GM23248 (cell line): ENCODE results near the gene CACNA1C. TPM values are rescaled to one million over a fixed set of nuclear protein-coding genes. Genes with fewer than 3 reads are reported as not detected.

Experiments used
- DNase-seq: peaks from one replicate; pipeline ENCODE4 v3.0.0-alpha.2; 2015
- H2AFZ ChIP-seq: fragments of 200-600 bp; sonication (generic); 2 replicates; pipeline ENCODE4 v1.6.1; 2016; ENCODE audit warnings: antibody characterized with exemption
- H3F3A ChIP-seq: fragments of 200-600 bp; sonication (generic); 2 replicates; pipeline ENCODE4 v1.6.1; 2016; ENCODE audit warnings: mild to moderate bottlenecking, antibody characterized with exemption, mixed run types; ENCODE audit not compliant: insufficient read depth
- H3K27ac ChIP-seq: fragments of 200-600 bp; sonication (generic); 2 replicates; pipeline ENCODE4 v1.5.1; 2016; ENCODE audit warnings: mild to moderate bottlenecking
- H3K27me3 ChIP-seq: fragments of 200-600 bp; sonication (generic); replicated peaks from 2 replicates; pipeline ENCODE4 v1.6.1; 2016; ENCODE audit warnings: mild to moderate bottlenecking; ENCODE audit not compliant: insufficient read depth
- H3K36me3 ChIP-seq: fragments of 200-600 bp; sonication (generic); 2 replicates; pipeline ENCODE4 v1.6.1; 2016; ENCODE audit warnings: low read depth, mild to moderate bottlenecking
- H3K4me1 ChIP-seq: fragments of 200-600 bp; sonication (generic); 2 replicates; pipeline ENCODE4 v1.6.1; 2016; ENCODE audit warnings: mild to moderate bottlenecking; ENCODE audit not compliant: insufficient read depth
- H3K4me2 ChIP-seq: fragments of 200-600 bp; sonication (generic); one replicate; pipeline ENCODE4 v1.6.1; 2016; ENCODE audit warnings: mild to moderate bottlenecking; ENCODE audit not compliant: unreplicated experiment
- H3K4me3 ChIP-seq: fragments of 200-600 bp; sonication (generic); 2 replicates; pipeline ENCODE4 v1.5.1; 2016; ENCODE audit warnings: mild to moderate bottlenecking
- H3K79me2 ChIP-seq: fragments of 200-600 bp; sonication (generic); 2 replicates; pipeline ENCODE4 v1.6.1; 2016; ENCODE audit warnings: mild to moderate bottlenecking; ENCODE audit not compliant: insufficient read depth
- H3K9ac ChIP-seq: fragments of 200-600 bp; sonication (generic); 2 replicates; pipeline ENCODE4 v1.6.1; 2016; ENCODE audit warnings: mild to moderate bottlenecking
- H3K9me2 ChIP-seq: fragments of 200-600 bp; sonication (generic); 2 replicates; pipeline ENCODE4 v1.6.1; 2016; ENCODE audit warnings: mixed run types, mild to moderate bottlenecking, moderate library complexity; ENCODE audit not compliant: insufficient read depth
- H3K9me3 ChIP-seq: fragments of 200-600 bp; sonication (generic); one replicate; pipeline ENCODE4 v1.6.1; 2017; ENCODE audit warnings: low read depth
- H4K20me1 ChIP-seq: fragments of 200-600 bp; sonication (generic); 2 replicates; pipeline ENCODE4 v1.6.0; 2016; ENCODE audit not compliant: insufficient read depth
- EZH2 ChIP-seq: fragments of 200-600 bp; sonication (generic); IDR thresholded peaks from 2 replicates; pipeline ENCODE4 v1.6.1; 2018; ENCODE audit warnings: antibody characterized with exemption, mild to moderate bottlenecking; ENCODE audit not compliant: insufficient read depth, poor library complexity, severe bottlenecking
- EZH2phosphoT487 ChIP-seq: fragments of 200-600 bp; sonication (generic); IDR thresholded peaks from 2 replicates; pipeline ENCODE4 v1.6.1; 2018; ENCODE audit warnings: antibody characterized with exemption, moderate library complexity, mild to moderate bottlenecking, low read depth; ENCODE audit not compliant: insufficient read depth
- WGBS, 2 experiments: methylation state at CpG; one replicate each; pipeline ENCODE4 v1.1.6; 2015 to 2017; ENCODE audit warnings: low lambda C conversion rate in 2 of 2, low coverage in 1 of 2; ENCODE audit errors: missing lambda C conversion rate in 2 of 2; 5-methylcytosine and 5-hydroxymethylcytosine counted together
- in situ Hi-C: fragments of 300-500 bp; cut with MboI; formaldehyde crosslinking; loops from 2 replicates; pipeline ENCODE4 v1.15.0; 2020
- polyA plus RNA-seq: library from polyadenylated mRNA; unstranded; fragments of >200 nt; fragmentation: Nextera tagmentation; extraction: Ambion mirVana; gene quantifications from 2 replicates; pipeline ENCODE4 v1.2.1, GENCODE V29; 2016
- total RNA-seq: library from RNA; depleted of rRNA; stranded (reverse); fragments of >200 nt; shearing (Covaris generic); gene quantifications from 2 replicates; pipeline ENCODE4 v1.2.3, GENCODE V29; 2014

Gene CACNA1C
- total and polyA plus RNA-seq, 2 experiments from 2014 or later, result 4.9 to 11.5 TPM

DNA sequence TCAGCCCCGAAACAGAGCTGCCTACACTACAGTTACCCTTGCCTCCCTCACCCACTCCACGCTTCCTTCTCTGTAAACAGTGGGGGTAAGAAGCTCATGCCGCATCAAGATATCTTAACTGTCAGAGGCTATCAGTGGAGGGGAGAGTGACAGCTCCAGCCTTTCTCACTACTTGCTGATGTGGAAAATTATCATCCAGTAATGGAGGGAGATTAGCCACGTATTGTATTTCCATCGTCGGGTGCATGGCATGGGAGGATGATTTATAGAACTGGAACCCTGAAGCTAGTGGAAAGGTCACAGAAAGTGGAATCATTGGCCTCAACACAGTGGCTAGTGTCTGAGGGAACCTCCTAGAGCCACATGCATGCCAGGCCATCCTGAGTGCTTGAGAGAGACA, 471.1 kb downstream of the CACNA1C start:
- Histone ChIP-seq H3K27ac (no peak overlapping the region), H3K4me1 (no peaks in the 10 kb centered on the region), H4K20me1 (no peaks in the 10 kb centered on the region), H3K9ac (no peak overlapping the region), H3K9me3 (no peaks in the 10 kb centered on the region), H3K9me2 (no peaks in the 10 kb centered on the region), H3K4me2 (no peak overlapping the region), H3F3A (no peaks in the 10 kb centered on the region), H3K4me3 (no peak overlapping the region), H2AFZ (no peak overlapping the region), H3K79me2 (no peaks in the 10 kb centered on the region), H3K36me3 (0 out of 2 replicates have a peak, but pooled peaks cover 3% of the 10 kb centered on the region), H3K27me3 (no peaks in the 10 kb centered on the region)
- TF ChIP-seq EZH2, result no peak
- TF ChIP-seq EZH2phosphoT487, result no peak
- in situ Hi-C loops, result no loop called here
- DNase-seq, result no peak
- WGBS, 2 experiments, result 94 to 95% methylated on average over 6 of the region's 6 CpGs

- no peak overlapping the region for H3K4me3 ChIP-seq
- H2AFZ ChIP-seq, result no peak overlapping the region
- no peaks in the 10 kb centered on the region for H3K4me1 ChIP-seq
- no peaks in the 10 kb centered on the region for H3K79me2 ChIP-seq
- no peak overlapping the region for H3K27ac ChIP-seq
- no peaks in the 10 kb centered on the region for H3F3A ChIP-seq
- no peak overlapping the region for H3K9ac ChIP-seq
- no peaks in the 10 kb centered on the region for H3K27me3 ChIP-seq
- H3K9me3 ChIP-seq, result no peaks in the 10 kb centered on the region
- H4K20me1 ChIP-seq, result no peaks in the 10 kb centered on the region
- DNase-seq, result no peak
- H3K9me2 ChIP-seq, result no peaks in the 10 kb centered on the region
- H3K36me3 ChIP-seq, result 0 out of 2 replicates have a peak, but pooled peaks cover 3% of the 10 kb centered on the region
- WGBS, 2 experiments, result 98 to 99% methylated on average over 6 of the region's 6 CpGs
- in situ Hi-C loops, result no loop called here
- no peak for TF ChIP-seq EZH2phosphoT487
- no peak for TF ChIP-seq EZH2
- H3K4me2 ChIP-seq, result no peak overlapping the region
These were observed 473.6 kb downstream of the CACNA1C start for GRCh38 chr12:2526371-2526770.

DNA sequence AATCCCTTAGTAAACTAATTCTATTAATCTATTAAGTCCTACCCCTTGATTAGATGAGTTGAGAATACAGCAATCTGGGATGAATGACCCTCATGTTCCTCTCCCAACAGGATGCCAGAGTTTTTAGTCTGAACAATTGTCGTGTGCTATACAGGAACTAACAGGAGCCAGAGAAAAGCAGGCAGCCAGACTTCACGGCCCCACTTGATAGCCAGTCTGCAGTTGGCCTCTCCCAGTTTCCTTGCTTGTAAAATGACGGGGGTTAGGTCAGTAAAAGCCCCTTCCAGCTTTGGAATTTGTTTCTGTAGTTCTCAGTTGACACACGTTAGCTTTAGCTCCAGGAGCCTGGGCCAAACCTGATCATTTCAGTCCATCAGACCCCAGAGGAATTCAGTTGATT, 475.2 kb downstream of the CACNA1C start:
- WGBS, 2 experiments, result 79 to 84% methylated on average over 4 of the region's 4 CpGs
- in situ Hi-C loops, result no loop called here

DNA sequence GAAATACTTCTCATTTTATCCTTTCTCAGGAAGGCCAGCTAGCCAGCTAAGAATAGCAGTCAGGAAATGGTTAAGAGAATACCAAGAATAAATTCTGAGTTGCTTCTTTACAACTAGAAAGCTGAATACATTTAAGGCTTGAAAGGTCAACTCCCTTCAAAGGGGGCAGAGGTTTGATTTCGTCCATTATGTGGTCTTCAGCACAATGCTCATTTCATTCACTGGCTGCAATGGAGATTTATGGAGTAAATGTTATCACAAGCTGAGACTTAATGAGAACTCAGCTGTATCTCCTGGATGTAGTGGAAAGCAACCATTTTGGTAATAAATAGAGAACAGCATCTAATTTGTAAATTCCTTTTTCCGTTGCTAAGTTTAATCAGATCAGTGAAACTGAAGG, 477.0 kb downstream of the CACNA1C start:
- no peaks in the 10 kb centered on the region for H3K79me2 ChIP-seq
- WGBS, 2 experiments, result 97 to 98% methylated on average over 2 of the region's 2 CpGs
- TF ChIP-seq EZH2phosphoT487 (no peak), EZH2 (no peak)
- H3K9me2 ChIP-seq, result no peaks in the 10 kb centered on the region
- H3K4me3 ChIP-seq, result no peak overlapping the region
- H3K9ac ChIP-seq, result no peak overlapping the region
- no peaks in the 10 kb centered on the region for H3K9me3 ChIP-seq
- in situ Hi-C loops, result no loop called here
- no peaks in the 10 kb centered on the region for H3K4me1 ChIP-seq
- H2AFZ ChIP-seq, result no peak overlapping the region
- no peak overlapping the region for H3K27ac ChIP-seq
- DNase-seq, result no peak
- no peaks in the 10 kb centered on the region for H4K20me1 ChIP-seq
- H3K27me3 ChIP-seq, result no peaks in the 10 kb centered on the region
- no peaks in the 10 kb centered on the region for H3F3A ChIP-seq
- no peak overlapping the region for H3K4me2 ChIP-seq
- H3K36me3 ChIP-seq, result 0 out of 2 replicates have a peak, but pooled peaks cover 3% of the 10 kb centered on the region

More for the DNA sequence above, 475.2 kb downstream of the CACNA1C start:
- no peak for DNase-seq
- Histone ChIP-seq H4K20me1 (no peaks in the 10 kb centered on the region), H2AFZ (no peak overlapping the region), H3K9me2 (no peaks in the 10 kb centered on the region), H3K9me3 (no peaks in the 10 kb centered on the region), H3F3A (no peaks in the 10 kb centered on the region), H3K9ac (no peak overlapping the region), H3K4me1 (no peaks in the 10 kb centered on the region), H3K4me2 (no peak overlapping the region), H3K4me3 (no peak overlapping the region), H3K36me3 (0 out of 2 replicates have a peak, but pooled peaks cover 3% of the 10 kb centered on the region), H3K27ac (no peak overlapping the region), H3K79me2 (no peaks in the 10 kb centered on the region), H3K27me3 (no peaks in the 10 kb centered on the region)
- TF ChIP-seq EZH2phosphoT487 (no peak), EZH2 (no peak)

DNA sequence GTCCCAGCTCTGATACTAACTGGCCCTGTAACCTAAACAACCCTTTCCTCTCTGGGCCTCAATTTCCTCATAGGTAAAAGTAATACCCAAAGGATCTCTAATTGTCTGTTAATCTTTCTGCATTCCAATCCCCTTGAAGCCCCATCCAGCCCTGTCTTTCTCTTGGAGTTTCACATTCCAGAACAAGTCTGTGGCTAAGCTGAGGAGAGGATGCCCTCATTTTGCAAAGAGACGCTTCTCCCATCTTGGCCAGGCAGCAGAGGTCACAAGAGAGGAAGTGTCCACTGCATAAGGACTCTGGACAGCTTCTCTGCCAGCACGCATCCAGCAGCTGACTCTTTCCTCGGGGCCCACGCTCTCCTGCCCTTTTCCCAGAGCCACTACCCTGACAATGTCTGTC, 478.6 kb downstream of the CACNA1C start:
- Histone ChIP-seq H3K27me3 (no peaks in the 10 kb centered on the region), H3K4me1 (no peaks in the 10 kb centered on the region), H3K9me2 (no peaks in the 10 kb centered on the region), H3K9me3 (no peaks in the 10 kb centered on the region), H3K9ac (no peak overlapping the region), H3F3A (no peaks in the 10 kb centered on the region), H3K79me2 (no peaks in the 10 kb centered on the region), H3K4me2 (no peak overlapping the region), H4K20me1 (no peaks in the 10 kb centered on the region), H2AFZ (no peak overlapping the region), H3K36me3 (0 out of 2 replicates have a peak, but pooled peaks cover 3% of the 10 kb centered on the region), H3K27ac (no peak overlapping the region), H3K4me3 (no peak overlapping the region)
- no peak for DNase-seq
- in situ Hi-C loops, result no loop called here
- TF ChIP-seq EZH2, result no peak
- no peak for TF ChIP-seq EZH2phosphoT487
- 89 to 95% methylated on average over 4 of the region's 4 CpGs for WGBS, 2 experiments
